K562 (cell line): ENCODE data around the gene CCR5AS.

Experiments used
- ARID2 ChIP-seq: fragments of 450-650 bp; IDR thresholded peaks from 2 replicates; pipeline ENCODE4 v1.6.1; 2017; ENCODE audit warnings: antibody characterized with exemption, mild to moderate bottlenecking
- CBX2 ChIP-seq: fragments of 200-600 bp; sonication (generic); IDR thresholded peaks from one replicate; pipeline ENCODE4 v1.6.1; 2012; ENCODE audit warnings: mild to moderate bottlenecking, low read length, inconsistent platforms; ENCODE audit not compliant: insufficient read depth, poor library complexity, severe bottlenecking
- COPS2 ChIP-seq: fragments of 450-650 bp; conservative IDR thresholded peaks from 2 replicates; pipeline ENCODE4 v1.6.1; 2016; ENCODE audit warnings: mild to moderate bottlenecking, moderate library complexity
- KDM1A ChIP-seq, 2 experiments: fragments of 450-650 bp; IDR thresholded peaks; 2 replicates each; pipeline ENCODE4 v1.6.1; 2016; ENCODE audit warnings: mild to moderate bottlenecking in 2 of 2
- MBD2 ChIP-seq: sonication (generic); IDR thresholded peaks from 2 replicates; pipeline ENCODE4 v1.6.1; 2016; ENCODE audit warnings: low read depth, borderline replicate concordance
- MGA ChIP-seq: fragments of 450-650 bp; IDR thresholded peaks from 2 replicates; pipeline ENCODE4 v1.6.1; 2016; ENCODE audit warnings: mild to moderate bottlenecking, moderate library complexity
- MIER1 ChIP-seq: fragments of 450-650 bp; IDR thresholded peaks from 2 replicates; pipeline ENCODE4 v1.6.1; 2016; ENCODE audit warnings: antibody characterized with exemption, mild to moderate bottlenecking, low read depth
- MTA2 ChIP-seq: fragments of 450-650 bp; IDR thresholded peaks from 2 replicates; pipeline ENCODE4 v1.6.1; 2016; ENCODE audit warnings: low read depth
- RB1 ChIP-seq: fragments of 450-650 bp; IDR thresholded peaks from 2 replicates; pipeline ENCODE4 v1.6.1; 2017; ENCODE audit warnings: low read depth, mild to moderate bottlenecking
- STAG1 ChIP-seq: sonication (generic); formaldehyde crosslinking; IDR thresholded peaks from 2 replicates; pipeline ENCODE4 v1.5.0; 2020; ENCODE audit warnings: missing genetic modification reagents, borderline replicate concordance
- TAF9B ChIP-seq: fragments of 450-650 bp; IDR thresholded peaks from 2 replicates; pipeline ENCODE4 v1.6.1; 2018; ENCODE audit warnings: mild to moderate bottlenecking; ENCODE audit not compliant: partially characterized antibody
- TFAP4 ChIP-seq: sonication (generic); formaldehyde crosslinking; IDR thresholded peaks from 2 replicates; pipeline ENCODE4 v1.8.0; 2022; ENCODE audit warnings: missing genetic modification reagents, mild to moderate bottlenecking, moderate library complexity, borderline replicate concordance
- YY1 ChIP-seq, 3 experiments: IDR thresholded peaks; 2 replicates each; pipeline ENCODE4 v1.6.1; 2011; ENCODE audit warnings: low read length in 2 of 3, mild to moderate bottlenecking in 2 of 3, moderate library complexity in 2 of 3, borderline replicate concordance in 1 of 3, control low read depth in 1 of 3, low read depth in 1 of 3; ENCODE audit not compliant: insufficient read depth in 3 of 3, insufficient replicate concordance in 2 of 3, control insufficient read depth in 1 of 3, insufficient read length in 1 of 3; ENCODE audit errors: extremely low read depth in 1 of 3
- ZNF217 ChIP-seq: sonication (generic); formaldehyde crosslinking; IDR thresholded peaks from 2 replicates; pipeline ENCODE4 v1.8.0; 2022; ENCODE audit warnings: mild to moderate bottlenecking, missing genetic modification reagents

CCR5AS gene

GRCh38 chr3:46427916-46428833, 21.3 kb upstream of the CCR5AS start (continued):
- TF ChIP-seq CBX2: no peak
- no peak for TF ChIP-seq TFAP4
- TF ChIP-seq KDM1A (IDR thresholded peaks at IDR 0.05): peak; percentile 26 to 52; a peak in 3 of 4 replicates
- TF ChIP-seq YY1 (IDR thresholded peaks at IDR 0.05; ENCODE audit: borderline replicate concordance in 1 of 3, control insufficient read depth in 1 of 3, extremely low read depth in 1 of 3, insufficient read depth in 3 of 3, insufficient read length in 1 of 3, insufficient replicate concordance in 2 of 3, low read depth in 1 of 3, low read length in 2 of 3): no peak
- no peak for TF ChIP-seq TAF9B
- no peak for TF ChIP-seq COPS2
- no peak for TF ChIP-seq MIER1
- no peak for TF ChIP-seq ZNF217 (CRISPR knock-in tag)
- TF ChIP-seq STAG1: no peak
- 0 out of 2 replicates have a peak, but pooled peaks have one; percentile 24 for TF ChIP-seq MTA2
- no peak for TF ChIP-seq MGA
- TF ChIP-seq RB1: no peak
- no peak for TF ChIP-seq MBD2
- no peak for TF ChIP-seq ARID2
